HepG2 (cell line): ENCODE data around the gene FANCF. TPM values are rescaled to one million over a fixed set of nuclear protein-coding genes. Genes with fewer than 3 reads are reported as not detected.

ENCODE experiments used
- BRCA1 ChIP-seq: sonication (generic); formaldehyde crosslinking; IDR thresholded peaks from 2 replicates; pipeline ENCODE4 v1.4.0; 2020; ENCODE audit warnings: missing genetic modification reagents
- DPF2 ChIP-seq: sonication (generic); formaldehyde crosslinking; IDR thresholded peaks from 2 replicates; pipeline ENCODE4 v1.4.0; 2020; ENCODE audit warnings: mild to moderate bottlenecking, low read depth, missing genetic modification reagents, borderline replicate concordance
- FOXJ3 ChIP-seq: sonication (generic); formaldehyde crosslinking; IDR thresholded peaks from 2 replicates; pipeline ENCODE4 v1.4.0; 2020; ENCODE audit warnings: missing genetic modification reagents, mild to moderate bottlenecking, borderline replicate concordance
- HOXA7 ChIP-seq: sonication (generic); formaldehyde crosslinking; IDR thresholded peaks from 2 replicates; pipeline ENCODE4 v1.8.1; 2022; ENCODE audit warnings: mild to moderate bottlenecking, missing genetic modification reagents, moderate library complexity
- HOXA9 ChIP-seq: sonication (generic); formaldehyde crosslinking; IDR thresholded peaks from 2 replicates; pipeline ENCODE4 v1.8.1; 2022; ENCODE audit warnings: missing genetic modification reagents, mild to moderate bottlenecking, moderate library complexity, borderline replicate concordance
- KLF11 ChIP-seq: IDR thresholded peaks from 2 replicates; pipeline ENCODE4 v1.6.1; 2016; ENCODE audit warnings: missing compliant biosample characterization
- MED13 ChIP-seq: sonication (generic); formaldehyde crosslinking; IDR thresholded peaks from 2 replicates; pipeline ENCODE4 v1.5.0; 2020; ENCODE audit warnings: missing genetic modification reagents
- MTA1 ChIP-seq: sonication (generic); formaldehyde crosslinking; IDR thresholded peaks from 2 replicates; pipeline ENCODE4 v1.4.0; 2020; ENCODE audit warnings: missing genetic modification reagents, mild to moderate bottlenecking, borderline replicate concordance
- NFKB2 ChIP-seq: sonication (generic); formaldehyde crosslinking; IDR thresholded peaks from 2 replicates; pipeline ENCODE4 v1.4.0; 2020; ENCODE audit warnings: missing genetic modification reagents, borderline replicate concordance
- NR2C2 ChIP-seq: sonication (generic); formaldehyde crosslinking; IDR thresholded peaks from 2 replicates; pipeline ENCODE4 v1.4.0; 2020; ENCODE audit warnings: missing genetic modification reagents, mild to moderate bottlenecking, moderate library complexity, borderline replicate concordance
- POLR2AphosphoS5 ChIP-seq: IDR thresholded peaks from 2 replicates; pipeline ENCODE4 v1.6.1; 2012; ENCODE audit warnings: low read depth, low read length
- POLR2G ChIP-seq: fragments of 200-400 bp; formaldehyde crosslinking; IDR thresholded peaks from 2 replicates; pipeline ENCODE4 v1.6.1; 2018; ENCODE audit warnings: mild to moderate bottlenecking, low read depth, low read length, moderate library complexity
- RARA ChIP-seq: IDR thresholded peaks from 2 replicates; pipeline ENCODE4 v1.6.1; 2016; ENCODE audit warnings: missing genetic modification reagents, missing compliant biosample characterization
- SALL1 ChIP-seq: sonication (generic); formaldehyde crosslinking; IDR thresholded peaks from 2 replicates; pipeline ENCODE4 v1.8.0; 2022; ENCODE audit warnings: mild to moderate bottlenecking, missing genetic modification reagents
- SALL2 ChIP-seq: sonication (generic); formaldehyde crosslinking; IDR thresholded peaks from 2 replicates; pipeline ENCODE4 v1.8.1; 2023; ENCODE audit warnings: mild to moderate bottlenecking, missing genetic modification reagents, inconsistent platforms
- SP4 ChIP-seq: sonication (generic); formaldehyde crosslinking; IDR thresholded peaks from 2 replicates; pipeline ENCODE4 v1.8.1; 2023; ENCODE audit warnings: mild to moderate bottlenecking, missing genetic modification reagents
- TFDP2 ChIP-seq: sonication (generic); formaldehyde crosslinking; IDR thresholded peaks from 2 replicates; pipeline ENCODE4 v1.4.0; 2020; ENCODE audit warnings: missing genetic modification reagents
- THAP11 ChIP-seq: IDR thresholded peaks from 2 replicates; pipeline ENCODE4 v1.6.1; 2016; ENCODE audit warnings: missing biosample characterization, missing genetic modification reagents
- ZNF230 ChIP-seq: sonication (generic); formaldehyde crosslinking; IDR thresholded peaks from 2 replicates; pipeline ENCODE4 v1.4.0; 2020; ENCODE audit warnings: mild to moderate bottlenecking, missing genetic modification reagents
- ZNF383 ChIP-seq: sonication (generic); formaldehyde crosslinking; IDR thresholded peaks from 2 replicates; pipeline ENCODE4 v1.4.0; 2020; ENCODE audit warnings: missing genetic modification reagents, mild to moderate bottlenecking, borderline replicate concordance
- ZNF556 ChIP-seq: sonication (generic); formaldehyde crosslinking; IDR thresholded peaks from 2 replicates; pipeline ENCODE4 v1.4.0; 2020; ENCODE audit warnings: mild to moderate bottlenecking, missing genetic modification reagents, borderline replicate concordance
- ZNF557 ChIP-seq: sonication (generic); formaldehyde crosslinking; IDR thresholded peaks from 2 replicates; pipeline ENCODE4 v1.4.0; 2020; ENCODE audit warnings: missing genetic modification reagents
- ZNF562 ChIP-seq: sonication (generic); formaldehyde crosslinking; IDR thresholded peaks from 2 replicates; pipeline ENCODE4 v1.8.0; 2022; ENCODE audit warnings: missing genetic modification reagents, borderline replicate concordance
- ZSCAN20 ChIP-seq: sonication (generic); formaldehyde crosslinking; IDR thresholded peaks from 2 replicates; pipeline ENCODE4 v1.4.0; 2020; ENCODE audit warnings: missing genetic modification reagents, mild to moderate bottlenecking, borderline replicate concordance
- polyA plus RNA-seq, 8 experiments: library from polyadenylated mRNA; depleted of rRNA in 3 of 8; stranded (reverse) in 7 of 8; unstranded in 1 of 8; fragments of >200 nt; fragmentation: Illumina TruSeq in 4 of 8; extraction: Trizol in 4 of 8; gene quantifications; 2 replicates each; pipeline versions ENCODE4 v1.2.1 to v1.2.3, GENCODE V29; 2011 to 2016; ENCODE audit warnings: low read depth in 4 of 8, missing spikeins in 1 of 8, mixed read lengths in 1 of 8; ENCODE audit not compliant: insufficient read depth in 1 of 8
- total RNA-seq, 5 experiments: library from RNA; depleted of rRNA; stranded (reverse); fragments of >200 nt; fragmentation: Illumina TruSeq; extraction: Trizol; gene quantifications; 2 replicates each; pipeline ENCODE4 v1.2.3, GENCODE V29; 2016; ENCODE audit warnings: low read depth in 1 of 5
- TF ChIP-seq, protein P1 (sequence below): IDR thresholded peaks from 2 replicates; pipeline ENCODE4 v1.6.1; 2016
- TF ChIP-seq, protein P2 (sequence below): sonication (generic); formaldehyde crosslinking; IDR thresholded peaks from 2 replicates; pipeline ENCODE4 v1.4.0; 2020; ENCODE audit warnings: missing genetic modification reagents, low read depth, mild to moderate bottlenecking, borderline replicate concordance

FANCF gene
- total and polyA plus RNA-seq, 2 of the 13 experiments (the other 11 are each of a cell fraction or from before 2014, with no cell fraction given): 2.5 to 9.7 TPM

- no peak for TF ChIP-seq MED13 (CRISPR knock-in tag)
- TF ChIP-seq POLR2G: peak; percentile 30; the same call in 1 of the 2 replicates
- TF ChIP-seq ZSCAN20 (CRISPR knock-in tag): peak; percentile 90; the same call in 1 of the 2 replicates
- TF ChIP-seq KLF11 (CRISPR knock-in tag): no peak
- no peak for TF ChIP-seq BRCA1 (CRISPR knock-in tag)
- TF ChIP-seq, protein P1, sequence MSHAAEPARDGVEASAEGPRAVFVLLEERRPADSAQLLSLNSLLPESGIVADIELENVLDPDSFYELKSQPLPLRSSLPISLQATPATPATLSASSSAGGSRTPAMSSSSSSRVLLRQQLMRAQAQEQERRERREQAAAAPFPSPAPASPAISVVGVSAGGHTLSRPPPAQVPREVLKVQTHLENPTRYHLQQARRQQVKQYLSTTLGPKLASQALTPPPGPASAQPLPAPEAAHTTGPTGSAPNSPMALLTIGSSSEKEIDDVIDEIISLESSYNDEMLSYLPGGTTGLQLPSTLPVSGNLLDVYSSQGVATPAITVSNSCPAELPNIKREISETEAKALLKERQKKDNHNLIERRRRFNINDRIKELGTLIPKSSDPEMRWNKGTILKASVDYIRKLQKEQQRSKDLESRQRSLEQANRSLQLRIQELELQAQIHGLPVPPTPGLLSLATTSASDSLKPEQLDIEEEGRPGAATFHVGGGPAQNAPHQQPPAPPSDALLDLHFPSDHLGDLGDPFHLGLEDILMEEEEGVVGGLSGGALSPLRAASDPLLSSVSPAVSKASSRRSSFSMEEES (CRISPR knock-in tag): peak; percentile 10; the same call in 1 of the 2 replicates
- TF ChIP-seq HOXA7: 0 out of 2 replicates have a peak, but pooled peaks have one; percentile 32
- no peak for TF ChIP-seq THAP11
- 0 out of 2 replicates have a peak, but pooled peaks have one; percentile 33 for TF ChIP-seq ZNF562 (CRISPR knock-in tag)
- peak; percentile 18; the same call in 1 of the 2 replicates for TF ChIP-seq ZNF557
- TF ChIP-seq MTA1 (CRISPR knock-in tag): peak; percentile 61; the same call in 1 of the 2 replicates
- TF ChIP-seq FOXJ3 (CRISPR knock-in tag): peak; percentile 58; the same call in 1 of the 2 replicates
- 0 out of 2 replicates have a peak, but pooled peaks have one; percentile 36 for TF ChIP-seq SP4
- 0 out of 2 replicates have a peak, but pooled peaks have one; percentile 64 for TF ChIP-seq ZNF230 (CRISPR knock-in tag)
- peak; percentile 73 for TF ChIP-seq NR2C2 (CRISPR knock-in tag)
- TF ChIP-seq SALL1: peak; percentile 25; the same call in 1 of the 2 replicates
- TF ChIP-seq TFDP2 (CRISPR knock-in tag): peak; percentile 38; the same call in 1 of the 2 replicates
- TF ChIP-seq RARA: peak; percentile 16; the same call in 1 of the 2 replicates
- no peak for TF ChIP-seq POLR2AphosphoS5
- 0 out of 2 replicates have a peak, but pooled peaks have one; percentile 38 for TF ChIP-seq ZNF556 (CRISPR knock-in tag)
- 0 out of 2 replicates have a peak, but pooled peaks have one; percentile 23 for TF ChIP-seq ZNF383 (CRISPR knock-in tag)
- 0 out of 2 replicates have a peak, but pooled peaks have one; percentile 15 for TF ChIP-seq DPF2 (CRISPR knock-in tag)
- 0 out of 2 replicates have a peak, but pooled peaks have one; percentile 43 for TF ChIP-seq HOXA9 (CRISPR knock-in tag)
- TF ChIP-seq, protein P2, sequence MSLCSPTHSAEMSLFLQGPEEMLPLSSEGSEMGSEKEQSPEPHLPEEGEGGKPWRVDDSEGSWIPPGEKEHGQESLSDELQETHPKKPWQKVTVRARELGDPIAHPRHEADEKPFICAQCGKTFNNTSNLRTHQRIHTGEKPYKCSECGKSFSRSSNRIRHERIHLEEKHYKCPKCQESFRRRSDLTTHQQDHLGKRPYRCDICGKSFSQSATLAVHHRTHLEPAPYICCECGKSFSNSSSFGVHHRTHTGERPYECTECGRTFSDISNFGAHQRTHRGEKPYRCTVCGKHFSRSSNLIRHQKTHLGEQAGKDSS (CRISPR knock-in tag): peak; percentile 46; the same call in 1 of the 2 replicates
- TF ChIP-seq NFKB2 (CRISPR knock-in tag): peak; percentile 85; the same call in 1 of the 2 replicates
- peak; percentile 83; the same call in 1 of the 2 replicates for TF ChIP-seq SALL2 (CRISPR knock-in tag)
These were observed 728 bp downstream of the FANCF start (continued) for GRCh38 chr11:22624742-22625447.
